NCI-H2196 treated with DMSO at 0.1 percent for 48 hours (cell line): ENCODE data around the gene TMEM101.
"Not testable (repeated sequence)": the region's sequence is repeated elsewhere in the genome, so short reads cannot be mapped to it uniquely, and the experiment has no call there.

Experiments used
- DNase-seq: peaks from one replicate; lab custom pipeline; 2025; ENCODE audit not compliant: unreplicated experiment; lab: John Stamatoyannopoulos, UW

The TMEM101 gene

DNA sequence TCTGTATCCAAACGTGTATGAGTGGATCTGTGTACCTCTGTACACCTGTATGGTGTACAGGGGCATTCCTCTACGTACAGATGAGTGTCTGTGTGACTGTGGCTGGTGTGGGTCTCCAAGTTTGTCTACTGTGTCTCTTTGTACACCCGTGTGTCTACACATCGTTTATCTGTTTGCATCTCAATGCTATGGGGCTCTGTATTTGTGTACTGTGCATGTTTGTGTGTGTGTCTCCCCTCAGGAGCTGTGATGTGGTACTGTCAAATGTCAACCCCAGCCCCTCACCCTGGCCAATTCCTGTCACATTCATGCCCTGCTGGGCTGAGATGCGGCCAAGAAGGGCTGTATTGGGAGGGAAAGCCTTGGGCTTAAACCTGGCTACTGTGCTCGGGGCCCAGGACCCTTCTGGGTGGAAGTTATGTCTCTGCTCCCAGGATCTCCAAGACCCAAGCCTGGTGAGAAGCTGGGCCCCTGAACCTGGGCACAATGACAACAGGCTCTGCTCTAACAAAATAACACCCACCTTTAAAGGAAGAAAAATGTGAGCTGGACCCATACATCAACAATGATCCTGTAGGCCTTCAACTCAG, 13.8 kb downstream of the TMEM101 start:
- DNase-seq, result no peak

DNA sequence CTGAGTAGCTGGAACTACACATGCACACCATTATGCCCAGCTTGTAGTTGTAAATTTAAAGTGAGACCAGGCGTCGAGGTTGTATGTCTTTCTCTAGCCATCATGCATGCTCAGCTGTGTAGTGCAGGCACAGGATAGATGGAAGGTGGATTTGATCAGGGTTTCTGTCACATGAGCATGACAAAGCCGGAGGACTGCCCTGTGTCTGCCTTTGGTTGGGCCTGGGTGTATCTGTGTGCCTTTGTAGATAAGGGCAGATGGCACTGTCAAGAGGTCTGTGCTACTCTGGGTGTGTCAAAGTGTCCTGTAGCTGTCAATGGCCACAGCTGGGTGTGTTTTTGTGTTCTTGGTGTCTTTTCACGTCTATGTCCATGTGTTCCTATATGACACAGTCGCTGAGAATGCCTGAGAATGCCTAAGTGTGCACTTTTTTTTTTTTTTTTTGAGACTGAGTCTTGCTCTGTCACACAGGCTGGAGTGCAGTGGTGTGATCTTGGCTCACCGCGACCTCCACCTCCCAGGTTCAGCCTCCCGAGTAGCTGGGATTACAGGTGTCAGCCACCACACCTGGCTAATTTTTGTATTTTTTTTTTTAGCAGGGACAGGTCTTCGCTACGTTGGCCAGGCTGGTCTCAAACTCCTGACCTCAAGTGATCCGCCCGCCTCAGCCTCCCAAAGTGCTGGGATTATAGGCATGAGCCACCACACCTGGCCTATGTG, 14.5 kb downstream of the TMEM101 start:
- DNase-seq, result no peak

DNA sequence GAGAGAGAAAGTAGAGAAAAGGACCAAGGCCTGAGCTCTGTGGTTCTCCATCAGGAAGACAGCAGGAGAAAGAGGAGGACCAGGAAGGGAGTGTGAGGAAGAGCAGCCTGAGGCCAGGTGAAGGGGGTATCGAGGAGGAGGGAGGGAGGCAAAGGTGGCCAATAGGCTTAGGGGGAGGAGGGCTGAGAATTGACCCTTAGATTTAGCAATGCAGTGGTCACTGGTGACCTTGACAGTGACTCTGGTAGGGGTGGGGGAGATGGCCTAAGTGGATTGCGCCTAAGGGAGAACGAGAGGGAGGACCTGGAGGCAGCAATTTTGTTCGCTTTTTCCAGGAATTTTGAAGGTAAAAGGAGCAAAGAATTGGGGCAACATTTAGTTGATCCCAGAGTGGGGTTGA, 15.7 kb downstream of the TMEM101 start:
- DNase-seq, result no peak

DNA sequence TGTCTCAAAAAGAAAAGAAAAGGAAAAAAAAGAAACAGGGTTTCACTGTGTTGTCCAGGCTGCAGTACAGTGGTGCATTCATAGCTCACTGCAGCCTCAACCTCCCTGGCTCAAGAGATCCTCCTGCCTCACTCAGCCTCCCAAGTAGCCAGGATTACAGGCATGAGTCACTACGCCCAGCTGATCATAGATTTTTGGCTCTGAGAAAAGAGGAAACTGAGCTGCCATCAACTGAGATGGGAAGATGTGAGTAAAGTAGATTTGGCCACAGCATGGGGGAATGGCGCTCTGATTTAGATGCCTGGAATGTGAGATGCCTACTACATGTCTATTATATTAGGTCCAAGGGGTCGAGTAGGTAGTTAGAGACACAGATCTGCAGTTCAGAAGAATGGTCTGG, 16.2 kb downstream of the TMEM101 start:
- no peak for DNase-seq

DNA sequence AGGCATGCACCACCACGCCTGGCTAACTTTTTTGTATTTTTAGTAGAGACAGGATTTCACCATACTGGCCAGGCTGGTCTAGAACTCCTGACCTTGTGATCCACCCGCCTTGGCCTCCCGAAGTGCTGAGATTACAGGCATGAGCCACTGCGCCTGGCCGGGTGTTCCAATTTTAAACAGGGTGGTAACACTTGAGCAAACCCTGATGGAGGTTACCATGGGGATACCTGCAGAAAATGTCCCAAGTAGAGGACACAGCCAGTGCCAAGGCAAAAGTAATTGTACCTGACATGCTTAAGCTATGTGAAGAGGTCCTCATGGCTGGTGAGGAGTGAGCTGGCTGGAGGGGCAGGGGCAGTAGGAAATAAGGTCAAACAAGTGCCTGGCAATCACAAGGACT, 17.6 kb downstream of the TMEM101 start:
- DNase-seq, result not testable (repeated sequence)

DNA sequence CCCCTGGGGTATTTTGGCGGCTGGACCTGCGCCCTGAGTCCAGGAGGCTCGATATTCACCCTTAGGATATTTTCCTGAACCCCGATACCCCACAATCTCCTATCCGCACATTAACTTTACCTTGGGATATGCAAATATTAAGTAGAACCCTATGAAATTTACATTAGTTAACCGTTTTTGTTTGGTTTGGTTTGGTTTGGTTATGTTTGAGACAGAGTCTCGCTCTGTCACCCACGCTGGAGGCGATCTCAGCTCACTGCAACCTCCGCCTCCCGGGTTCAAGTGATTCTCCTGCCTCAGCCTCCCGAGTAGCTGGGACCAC, 19.7 kb downstream of the TMEM101 start:
- no peak for DNase-seq

DNA sequence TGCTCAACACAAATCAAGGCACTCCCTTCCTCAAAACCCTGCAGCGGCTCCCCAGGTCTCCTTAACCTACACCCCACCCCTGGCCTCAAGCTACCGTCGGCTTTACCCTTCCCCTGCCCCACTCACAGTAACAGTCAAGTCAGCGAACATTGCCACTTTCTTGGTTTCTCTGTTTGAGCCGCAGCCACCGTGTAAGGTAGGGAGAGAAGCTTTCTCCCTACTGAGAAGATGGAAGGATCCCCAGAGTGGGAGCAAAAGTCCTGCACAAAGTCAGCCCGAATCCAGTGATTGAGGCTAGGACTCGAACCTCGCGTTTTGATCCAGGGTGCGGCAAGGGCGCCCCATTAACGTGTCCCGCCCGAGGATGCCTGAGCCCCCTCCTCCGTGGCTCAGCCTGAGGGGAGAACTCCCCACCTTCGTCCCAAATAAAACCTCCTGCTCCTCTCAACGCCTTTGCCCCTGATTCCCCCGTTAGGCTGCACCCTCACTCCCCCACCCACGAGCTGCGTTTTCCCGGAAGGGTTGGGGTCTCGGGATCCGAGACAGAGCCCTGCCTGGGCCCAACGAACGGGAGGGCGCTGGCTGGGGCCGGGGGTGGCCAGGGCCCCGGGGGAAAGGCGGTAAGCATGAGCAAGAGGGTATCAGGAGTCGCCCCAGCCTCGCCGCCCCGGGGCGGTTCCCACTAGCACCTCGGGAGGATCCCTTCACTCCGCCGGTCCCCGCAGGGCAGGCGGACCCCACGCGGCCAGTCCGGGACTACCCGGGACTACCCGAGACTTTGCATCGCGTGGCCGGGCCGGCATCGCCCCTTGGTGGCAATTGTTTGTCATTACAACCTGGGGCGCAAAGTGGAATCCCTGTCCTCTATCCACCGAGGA, 20.3 kb downstream of the TMEM101 start:
- DNase-seq, result no peak

DNA sequence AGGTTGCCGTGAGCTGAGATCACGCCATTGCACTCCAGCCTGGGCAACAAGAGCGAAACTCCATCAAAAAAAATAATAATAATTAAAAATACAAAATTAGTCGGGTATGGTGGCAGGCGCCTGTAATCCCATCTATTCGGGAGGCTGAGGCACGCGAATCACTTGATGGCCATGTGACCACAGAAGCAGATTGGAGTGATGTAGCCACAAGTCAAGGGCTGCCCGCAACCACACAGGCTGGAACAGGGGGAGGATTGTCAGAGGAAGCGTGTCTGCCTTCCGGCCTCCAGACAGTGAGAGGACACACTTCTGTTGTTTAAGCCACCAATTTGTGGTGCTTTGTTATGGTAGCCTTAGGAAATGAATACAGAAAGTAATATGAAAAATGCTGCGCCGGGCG, 22.1 kb downstream of the TMEM101 start:
- no peak for DNase-seq

DNA sequence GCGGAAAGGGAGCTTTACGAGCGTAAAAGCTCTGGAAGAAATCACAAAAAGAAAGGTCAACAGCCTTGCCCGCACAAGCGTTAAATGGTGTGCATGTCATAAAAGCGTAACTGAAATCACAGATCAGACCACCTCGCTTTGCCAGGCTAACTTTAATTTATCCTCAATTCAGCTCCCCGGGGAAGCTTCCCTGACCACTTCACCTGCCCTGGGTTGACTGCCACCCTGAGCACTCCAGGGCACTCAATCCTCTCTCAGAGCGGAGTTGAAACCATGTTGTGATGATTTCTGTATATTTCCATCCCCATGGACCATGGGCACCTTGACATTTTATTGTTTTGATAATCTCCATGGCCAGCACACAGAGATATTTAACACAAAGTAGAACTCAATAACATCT, 26.5 kb downstream of the TMEM101 start:
- DNase-seq, result no peak

DNA sequence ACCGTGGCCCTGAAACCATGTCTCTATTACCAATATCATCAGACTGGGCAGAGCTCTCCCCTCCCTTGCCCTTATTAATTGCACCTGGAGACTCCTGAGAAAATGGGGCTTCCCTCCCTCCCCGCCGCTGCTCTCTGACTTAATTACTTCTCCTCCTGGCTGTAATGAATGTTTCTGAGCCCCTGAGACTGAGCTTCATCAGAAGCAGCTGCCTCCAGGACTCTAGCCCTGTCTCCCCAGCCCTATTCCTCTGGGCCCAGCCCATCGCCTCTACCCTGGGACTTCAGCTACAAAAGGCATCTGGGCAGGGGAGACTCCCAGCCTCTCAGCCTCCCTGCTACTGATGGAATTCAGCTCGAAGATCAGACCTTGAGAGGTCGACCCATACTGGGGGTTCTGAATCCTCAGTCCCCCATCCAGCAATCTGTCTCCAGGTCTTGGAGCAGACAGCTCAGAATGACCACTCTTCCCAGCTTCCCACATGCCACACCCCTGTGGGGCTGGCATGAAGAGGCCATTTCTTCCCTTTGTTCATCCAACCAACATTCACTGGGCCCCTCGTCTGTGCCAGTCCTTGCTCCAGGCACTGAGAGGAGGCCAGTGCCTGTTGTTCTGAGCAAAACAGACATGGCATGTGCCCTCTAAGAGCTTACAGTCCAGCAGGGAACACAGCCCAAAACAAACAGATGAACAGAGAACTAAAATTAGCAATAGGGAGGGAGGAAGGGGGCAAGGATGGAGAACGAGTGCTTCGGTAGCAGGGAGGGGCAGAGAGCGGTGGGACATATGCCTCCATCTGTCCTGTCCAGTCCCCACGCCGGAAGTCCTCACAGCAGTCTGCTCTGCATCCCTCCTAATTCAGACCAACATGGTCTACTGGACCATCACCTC, 27.4 kb downstream of the TMEM101 start:
- no peak for DNase-seq

DNA sequence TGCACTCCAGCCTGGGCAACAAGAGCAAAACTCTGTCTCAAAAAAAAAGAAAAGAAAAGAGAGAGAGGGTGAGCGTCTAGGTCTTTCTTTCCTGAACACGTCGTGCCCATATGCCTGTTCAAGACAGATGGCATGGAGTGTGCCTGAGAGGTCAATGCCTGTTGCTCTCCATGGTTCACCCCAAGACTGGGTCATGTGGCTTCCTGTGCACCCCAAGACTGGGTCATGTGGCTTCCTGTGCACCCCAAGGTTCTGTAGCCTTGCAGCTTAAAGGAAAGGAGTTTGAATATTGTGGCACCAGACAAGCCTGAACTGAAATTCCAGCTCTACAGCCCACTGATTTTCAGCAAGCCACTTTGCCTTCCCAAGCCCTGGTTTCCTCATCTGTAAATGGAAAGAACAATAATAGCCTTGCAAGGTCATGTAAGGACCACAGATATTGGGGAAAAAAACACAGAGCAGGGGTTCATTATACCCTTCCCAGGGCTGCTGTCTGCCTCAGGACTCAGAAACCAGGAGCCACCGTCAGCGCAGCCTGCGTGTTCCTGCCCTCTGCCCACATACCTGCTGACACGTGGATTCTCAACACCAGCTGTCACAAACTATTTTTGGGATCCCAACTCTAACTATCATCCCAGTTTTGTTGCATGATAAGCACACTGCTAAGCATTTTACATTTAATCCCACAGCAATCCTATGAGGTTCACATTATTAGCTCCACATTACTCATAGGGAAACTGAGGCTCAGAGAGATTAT, 28.4 kb downstream of the TMEM101 start:
- no peak for DNase-seq

DNA sequence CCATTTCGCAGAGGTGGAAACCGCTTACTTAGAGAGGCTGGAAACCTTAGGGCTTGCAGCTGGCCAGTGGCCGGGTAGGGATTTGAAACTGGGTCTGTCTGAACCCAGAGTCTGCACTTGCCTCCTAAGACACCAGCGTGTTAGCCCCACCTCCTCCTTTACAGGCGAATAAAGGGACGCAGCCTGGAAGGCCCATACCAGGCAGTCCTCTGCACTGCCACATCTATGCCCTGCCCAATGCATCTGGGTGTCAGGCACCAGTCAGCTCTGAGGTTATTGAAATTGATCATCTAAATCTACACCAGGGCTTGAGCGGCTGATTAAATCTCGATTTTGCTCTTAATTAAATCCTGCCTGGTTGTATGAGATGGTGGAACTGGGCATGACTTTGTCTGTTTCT, 30.2 kb downstream of the TMEM101 start:
- DNase-seq, result no peak

DNA sequence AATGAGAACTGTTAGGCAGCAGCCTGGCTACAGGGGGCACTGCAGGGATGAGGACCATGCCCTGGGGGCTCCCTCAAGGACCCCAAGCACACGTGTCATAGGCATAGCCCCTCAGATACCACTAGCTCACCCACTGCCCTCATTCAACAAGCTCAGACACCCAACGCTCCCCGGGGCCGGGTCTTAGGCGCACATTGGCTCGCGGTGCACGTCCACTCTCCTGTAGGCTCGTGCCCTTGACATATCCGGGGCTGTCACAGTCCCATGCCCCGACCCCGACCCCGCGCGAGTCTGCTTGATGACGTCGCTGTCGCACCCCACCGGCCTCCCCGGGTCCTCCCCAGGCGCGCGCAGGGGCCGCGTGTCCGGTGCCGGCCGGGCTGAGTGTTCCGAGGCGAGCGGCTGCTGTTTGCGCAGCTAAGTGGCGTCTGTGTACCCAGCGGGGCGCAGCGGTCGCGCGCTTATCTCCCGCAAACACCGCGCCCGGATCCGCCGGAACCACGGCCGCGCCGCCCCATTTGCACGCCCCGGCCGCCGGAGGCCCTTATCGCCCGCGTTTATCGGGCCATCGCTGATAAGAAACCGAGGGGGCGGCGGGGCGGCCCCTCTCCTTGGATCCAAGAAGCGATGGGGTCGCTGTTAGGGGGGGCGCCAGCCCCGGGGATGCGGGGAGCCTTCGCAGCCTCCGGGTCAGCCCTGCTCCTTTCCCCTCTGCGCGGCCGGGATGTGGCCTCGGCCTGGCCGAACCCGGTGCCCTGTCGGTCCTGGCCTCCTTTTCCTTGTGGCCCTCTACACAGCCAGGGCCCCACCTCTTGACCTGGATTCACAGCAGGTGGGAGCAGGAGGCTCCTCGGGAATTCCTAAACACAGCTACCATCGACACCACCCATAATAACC, 31.0 kb downstream of the TMEM101 start:
- DNase-seq, result no peak

DNA sequence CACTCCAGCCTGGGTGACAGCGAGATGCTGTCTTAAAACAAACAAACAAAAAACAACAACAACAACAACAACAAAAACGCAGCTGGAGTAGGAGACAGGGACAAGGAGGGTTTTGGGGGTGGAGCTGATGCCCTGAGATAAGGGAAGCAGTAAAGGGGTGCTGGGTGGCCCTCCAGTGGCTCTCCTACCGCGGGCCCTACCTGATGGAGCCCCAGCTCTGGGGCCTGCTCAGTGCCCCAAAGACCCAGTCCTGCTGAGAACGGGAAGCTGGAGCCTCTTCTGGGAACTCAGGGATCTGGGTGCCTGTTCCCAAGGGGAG, 31.6 kb downstream of the TMEM101 start:
- no peak for DNase-seq

DNA sequence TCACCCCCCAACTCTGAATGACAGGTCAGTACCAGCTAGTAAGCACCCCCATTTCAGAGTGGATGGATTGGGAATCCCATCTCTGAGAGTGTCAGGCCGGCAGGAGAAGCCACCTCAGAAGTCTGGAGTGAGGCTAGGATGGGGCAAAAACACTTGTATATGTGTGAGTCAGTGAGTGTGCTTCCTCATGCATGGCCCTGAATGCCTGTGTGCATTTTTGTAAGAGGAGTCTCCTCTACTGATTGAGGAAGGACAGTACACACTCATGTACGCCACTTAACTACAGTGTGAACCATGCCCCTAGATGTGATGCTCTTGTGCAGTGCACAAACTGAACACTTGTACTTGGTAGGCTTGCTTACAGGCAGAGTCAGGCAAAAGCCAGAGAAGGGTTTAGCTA, 32.6 kb downstream of the TMEM101 start:
- DNase-seq, result no peak

DNA sequence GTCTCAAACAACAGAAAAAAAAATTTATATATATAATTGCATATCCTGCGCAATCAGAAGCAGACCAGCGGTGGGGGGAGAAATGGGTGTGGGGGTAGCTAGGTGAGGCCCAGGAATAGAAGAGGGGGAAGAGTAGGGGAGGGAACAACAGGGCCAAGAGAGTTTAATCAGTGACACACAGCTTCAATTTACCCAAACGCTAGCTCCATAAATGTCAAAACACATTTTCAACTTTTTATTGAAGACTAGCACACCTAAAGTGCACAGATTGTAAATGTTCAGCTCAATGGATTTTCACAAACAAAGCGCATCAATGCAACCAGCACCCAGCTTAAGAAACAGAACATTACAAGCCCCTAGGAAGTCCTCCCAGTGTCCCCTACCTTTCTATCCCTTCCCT, 35.1 kb downstream of the TMEM101 start:
- DNase-seq, result no peak

DNA sequence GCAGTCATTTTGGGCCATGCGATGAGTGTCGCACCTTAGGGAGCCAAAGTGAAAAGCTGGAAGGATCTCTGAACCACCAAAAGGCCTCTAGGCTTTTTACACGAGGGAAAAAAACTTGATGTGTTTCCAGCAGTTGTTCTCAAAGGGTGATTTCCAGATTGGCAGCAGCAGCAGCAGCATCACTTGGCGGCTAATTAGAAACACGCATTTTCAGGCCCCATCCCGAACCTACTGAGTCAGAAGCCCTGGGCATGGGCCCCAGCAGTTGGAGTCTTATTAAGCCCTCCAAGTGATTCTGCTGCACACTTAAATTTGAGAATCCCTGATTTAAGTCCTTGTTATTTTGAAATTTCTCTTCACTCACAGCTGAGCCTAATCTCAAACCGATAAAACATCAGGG, 35.8 kb downstream of the TMEM101 start:
- DNase-seq, result no peak

DNA sequence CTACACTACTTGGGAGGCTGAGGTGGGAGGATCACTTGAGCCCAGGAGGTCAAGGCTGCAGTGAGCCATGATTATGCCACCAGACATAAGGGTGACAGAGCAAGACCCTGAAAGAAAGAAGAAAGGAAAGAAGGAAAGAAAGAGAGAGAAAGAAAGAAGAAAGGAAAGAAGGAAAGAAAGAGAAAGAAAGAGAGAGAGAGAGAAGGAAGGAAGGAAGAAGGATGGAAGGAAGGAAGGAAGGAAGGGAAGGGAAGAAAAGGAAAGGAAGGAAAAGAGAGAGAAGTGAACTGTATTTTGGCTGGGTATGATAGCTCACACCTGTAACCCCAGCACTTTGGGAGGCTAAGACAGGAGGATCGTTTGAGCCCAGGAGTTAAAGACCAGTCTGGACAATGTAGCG, 36.7 kb downstream of the TMEM101 start:
- no peak for DNase-seq

DNA sequence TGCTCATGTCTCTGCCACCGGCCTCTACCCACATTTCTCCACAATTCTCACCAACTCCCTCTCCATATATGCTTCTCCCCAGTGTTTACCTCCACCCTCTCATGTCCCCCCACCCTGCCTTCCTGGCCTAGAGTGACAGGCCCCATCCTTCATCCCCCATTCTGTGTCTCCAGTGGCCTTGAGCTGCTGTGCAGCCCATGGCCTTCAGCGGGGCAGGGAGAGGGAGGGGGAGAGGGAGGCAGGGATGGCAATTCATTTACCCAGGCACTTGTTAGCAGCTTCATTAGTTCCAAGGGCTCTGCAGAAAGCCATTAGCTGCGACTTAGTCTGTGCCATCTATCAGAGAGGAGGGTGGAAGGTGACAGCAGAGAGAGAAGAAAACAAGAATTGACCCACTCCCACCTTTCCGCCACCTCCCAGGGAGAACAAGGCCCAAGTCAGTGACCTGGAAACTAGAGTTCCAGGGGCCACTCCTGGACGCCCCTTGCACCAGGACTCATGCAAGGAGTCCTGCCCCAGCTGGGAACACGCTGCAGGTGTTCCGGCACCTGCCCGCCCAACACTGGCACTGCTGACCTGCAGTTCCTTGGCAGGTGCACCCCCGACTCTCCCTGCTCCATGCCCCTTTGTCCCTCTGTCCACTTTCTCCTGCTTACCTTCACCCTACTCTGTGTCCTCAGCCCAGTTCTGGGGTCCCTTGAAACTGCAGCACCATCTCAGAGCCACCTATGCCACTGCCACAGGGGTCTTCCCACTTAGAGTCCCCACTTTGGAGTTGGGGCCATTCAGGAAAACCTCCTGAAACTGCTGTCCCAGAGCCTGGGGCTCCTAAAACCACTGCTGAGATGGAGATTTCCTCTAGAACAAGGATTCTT, 37.6 kb downstream of the TMEM101 start:
- DNase-seq, result no peak
